ENCODE data around the gene OMP.
"Not testable (repeated sequence)": the region's sequence is repeated elsewhere in the genome, so short reads cannot be mapped to it uniquely, and the experiment has no call there.

Gene OMP, protein sequence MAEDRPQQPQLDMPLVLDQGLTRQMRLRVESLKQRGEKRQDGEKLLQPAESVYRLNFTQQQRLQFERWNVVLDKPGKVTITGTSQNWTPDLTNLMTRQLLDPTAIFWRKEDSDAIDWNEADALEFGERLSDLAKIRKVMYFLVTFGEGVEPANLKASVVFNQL

DNA sequence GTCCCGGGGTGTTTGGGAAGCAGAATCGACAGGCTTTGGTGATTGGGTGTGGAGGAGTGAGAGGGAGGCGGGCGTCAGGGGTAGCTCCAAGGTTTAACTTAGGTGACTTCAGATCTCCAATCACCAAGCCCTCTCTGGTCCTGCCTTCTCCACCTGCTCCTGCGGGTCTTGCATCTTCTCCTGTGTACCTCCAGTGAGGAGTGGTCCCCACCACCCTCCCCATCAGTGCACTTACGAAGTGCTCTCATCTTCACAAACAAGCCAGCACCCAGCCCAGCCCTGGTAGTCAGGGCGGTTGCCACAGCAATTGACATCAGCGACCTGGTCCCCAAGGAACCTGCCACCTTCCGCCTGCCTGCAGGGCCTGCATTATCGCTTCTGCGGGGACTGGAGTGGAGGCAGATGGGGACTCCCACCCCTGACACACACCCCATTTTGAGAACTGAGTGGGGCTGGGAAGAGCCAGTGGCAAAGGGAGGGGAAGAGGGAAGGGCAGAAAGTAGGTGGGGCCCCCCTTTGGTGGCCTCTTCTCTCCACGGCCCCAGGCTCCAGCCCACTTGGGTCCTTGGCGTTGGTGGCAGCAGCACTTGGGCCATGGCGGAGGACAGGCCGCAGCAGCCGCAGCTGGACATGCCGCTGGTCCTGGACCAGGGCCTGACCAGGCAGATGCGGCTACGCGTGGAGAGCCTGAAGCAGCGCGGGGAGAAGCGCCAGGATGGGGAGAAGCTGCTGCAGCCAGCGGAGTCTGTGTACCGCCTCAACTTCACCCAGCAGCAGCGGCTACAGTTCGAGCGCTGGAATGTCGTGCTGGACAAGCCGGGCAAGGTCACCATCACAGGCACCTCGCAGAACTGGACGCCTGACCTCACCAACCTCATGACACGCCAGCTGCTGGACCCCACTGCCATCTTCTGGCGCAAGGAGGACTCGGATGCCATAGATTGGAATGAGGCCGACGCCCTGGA is at the start of gene OMP:
TSS of gene OMP (plus strand) at position 595 of the 965 bp plus-strand sequence. CDS start at position 595, 0 bp downstream.
- no peak for DNase-seq (ENCODE audit: low read depth)

DNA sequence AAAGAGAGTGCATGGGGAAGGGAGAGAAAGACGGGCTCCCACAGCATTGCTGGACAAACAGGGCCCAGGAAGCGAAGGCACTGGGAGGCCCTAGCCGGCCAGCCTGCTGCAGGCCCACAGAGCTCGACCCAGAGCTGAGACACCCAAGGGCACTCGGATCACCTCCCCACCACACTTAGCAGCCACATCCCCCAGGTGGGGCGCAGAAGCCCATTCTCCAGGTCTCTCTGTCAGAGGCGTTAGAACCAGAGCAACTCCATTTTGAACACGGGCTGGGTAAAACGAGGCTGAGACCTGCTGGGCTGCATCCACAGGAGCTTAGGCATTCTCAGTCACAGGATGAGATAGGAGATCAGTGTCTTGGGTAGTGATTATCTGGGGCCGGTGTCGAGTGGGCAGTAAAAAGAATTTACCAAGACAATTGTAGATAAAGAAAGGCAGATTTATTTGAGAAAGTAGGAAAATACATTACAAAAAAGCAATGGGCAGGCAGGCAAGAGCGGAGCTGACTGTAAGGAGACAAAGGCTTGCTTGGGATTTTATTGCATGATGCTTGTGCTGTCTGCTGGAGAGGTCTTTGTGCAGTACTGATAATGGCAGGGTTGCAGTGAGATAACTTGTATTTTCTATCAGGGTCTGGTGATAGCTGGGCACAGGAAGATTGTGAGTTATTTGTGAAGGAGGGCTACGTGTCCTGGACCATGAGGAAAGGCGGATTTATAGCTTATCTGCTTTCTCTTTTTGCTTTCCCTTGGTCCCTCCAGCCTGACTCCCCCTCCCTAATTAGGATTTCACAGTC is 49.2 kb upstream of the OMP start:
- no peak for DNase-seq (ENCODE audit: low read depth)

DNA sequence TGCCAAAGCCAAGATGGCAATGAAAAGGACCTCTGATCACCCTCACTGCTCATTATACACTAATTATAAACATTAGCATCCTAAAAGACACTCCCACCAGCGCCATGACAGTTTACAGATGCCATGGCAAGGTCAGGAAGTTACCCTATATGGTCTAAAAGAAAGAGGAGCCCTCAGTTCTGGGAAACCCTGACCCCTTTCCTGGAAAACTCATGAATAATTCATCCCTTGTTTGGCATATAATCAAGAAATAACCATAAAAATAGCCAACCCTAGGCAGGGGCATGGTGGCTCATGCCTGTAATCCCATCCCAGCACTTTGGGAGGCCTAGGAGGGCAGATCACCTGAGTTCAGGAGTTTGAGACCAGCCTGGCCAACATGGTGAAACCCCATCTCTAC is 48.6 kb upstream of the OMP start:
- no peak for DNase-seq (ENCODE audit: low read depth)

DNA sequence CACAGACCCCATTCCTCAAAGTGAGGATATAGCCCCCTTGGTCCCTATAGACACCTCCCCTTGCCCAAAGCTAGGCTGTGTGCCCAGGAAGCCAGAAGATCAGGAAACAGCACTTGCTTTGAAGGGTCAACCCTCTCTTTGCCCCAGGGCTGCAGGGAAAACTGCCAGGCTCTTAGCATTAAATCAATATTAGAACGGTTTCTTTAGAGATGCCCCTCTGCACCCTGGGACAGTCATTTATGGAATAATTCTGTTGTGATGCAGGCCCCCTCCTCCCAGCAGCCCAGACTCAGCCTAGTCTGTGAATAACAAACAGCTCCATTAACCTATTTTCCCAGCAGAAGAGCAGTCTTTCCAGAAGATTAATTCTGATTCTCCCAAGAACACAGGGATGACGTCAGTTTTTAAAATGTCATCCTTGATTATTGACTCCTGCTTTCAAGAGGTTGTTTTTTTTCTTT is 47.5 kb upstream of the OMP start:
- DNase-seq (ENCODE audit: low read depth), result no peak

DNA sequence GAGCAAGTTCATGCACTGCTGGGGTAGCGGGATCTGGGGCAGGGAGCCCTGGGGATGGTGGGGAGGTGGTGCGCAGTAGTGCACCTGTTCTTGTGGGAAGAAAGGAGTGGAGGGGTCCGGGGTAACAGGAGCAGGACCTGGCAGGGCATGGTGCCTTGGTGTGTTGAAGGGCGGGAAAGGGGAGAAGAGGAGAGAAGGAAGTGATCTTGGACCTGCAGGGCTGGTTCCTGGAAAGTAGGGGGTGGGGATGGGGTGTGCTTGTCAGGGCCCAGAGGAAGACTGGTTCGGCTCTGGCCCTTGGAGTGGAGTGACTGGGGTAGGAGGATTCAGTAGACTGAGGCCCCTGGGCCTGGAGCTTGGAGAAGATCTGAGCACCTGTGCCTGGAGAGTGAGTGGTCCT is 46.7 kb upstream of the OMP start:
- DNase-seq (ENCODE audit: low read depth), result no peak

DNA sequence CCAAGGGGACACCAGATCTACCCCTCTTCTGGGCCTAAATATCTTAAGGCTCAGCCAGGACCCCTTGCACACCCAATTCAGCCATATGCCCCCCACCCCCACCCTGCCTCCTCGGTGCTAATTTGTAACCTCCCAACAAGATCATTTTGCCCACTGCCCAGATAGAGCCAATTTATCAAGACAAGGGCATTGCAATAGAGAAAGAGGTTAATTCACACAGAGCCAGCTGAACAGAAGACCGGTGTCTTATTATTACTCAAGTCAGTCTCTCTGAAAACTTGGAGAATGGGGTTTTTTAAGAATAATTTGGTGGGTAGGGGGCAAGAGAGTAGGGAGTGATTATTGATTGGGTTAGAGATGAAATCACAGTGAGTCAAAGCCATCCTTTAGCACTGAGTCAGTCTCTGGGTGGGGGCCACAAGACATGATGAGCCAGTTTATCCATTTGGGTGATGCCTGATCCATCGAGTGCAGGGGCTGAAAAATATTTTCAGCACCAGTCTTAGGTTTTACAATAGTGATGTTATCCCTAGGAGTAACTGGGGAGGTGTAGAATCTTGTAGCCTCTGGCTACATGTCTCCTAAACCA is 45.7 kb upstream of the OMP start:
- DNase-seq (ENCODE audit: low read depth), result no peak

DNA sequence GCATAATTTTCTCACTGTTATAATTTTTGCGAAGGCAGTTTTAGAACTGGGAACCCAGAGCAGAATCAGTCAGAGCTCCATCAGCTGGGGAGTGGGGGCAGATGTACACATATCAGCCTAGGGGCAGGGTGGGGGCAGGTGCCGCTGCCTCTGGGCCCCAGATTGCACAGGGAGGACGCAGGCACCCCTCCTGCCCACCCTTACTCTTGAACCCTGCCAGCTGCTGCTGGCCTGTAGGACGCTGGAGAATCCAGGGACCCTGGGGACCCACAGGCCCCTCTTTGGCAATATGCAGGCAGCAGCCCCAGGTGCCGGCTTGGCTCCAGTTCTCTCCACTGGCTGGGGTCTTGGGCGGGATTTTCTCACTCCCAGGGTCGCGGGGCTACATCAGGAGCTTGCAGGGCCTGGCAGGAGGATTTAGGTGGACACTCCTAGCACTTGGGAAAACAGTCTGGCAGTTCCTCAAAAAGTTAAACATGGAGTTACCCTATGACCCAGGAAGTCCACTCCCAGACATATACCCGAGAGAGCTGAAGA is 44.6 kb upstream of the OMP start:
- DNase-seq (ENCODE audit: low read depth), result no peak

DNA sequence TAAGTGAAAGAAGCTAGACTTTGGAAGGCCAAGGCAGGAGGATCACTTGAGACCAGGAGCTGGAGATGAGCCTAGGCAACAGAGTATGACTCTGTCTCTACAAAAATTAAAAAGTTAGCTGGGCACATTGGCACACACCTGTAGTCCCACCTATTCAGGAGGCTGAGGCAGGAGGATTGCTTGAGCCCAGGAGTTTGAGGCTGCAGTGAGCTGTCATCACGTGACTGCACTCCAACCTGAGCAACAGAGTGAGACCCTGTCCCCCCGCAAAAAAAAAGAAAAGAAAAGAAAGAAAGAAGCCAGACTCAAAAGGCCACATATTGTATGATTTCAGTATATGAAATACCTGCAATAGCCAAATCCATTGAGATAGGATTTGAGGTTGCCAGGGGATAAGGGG is 43.7 kb upstream of the OMP start:
- DNase-seq (ENCODE audit: low read depth), result no peak

DNA sequence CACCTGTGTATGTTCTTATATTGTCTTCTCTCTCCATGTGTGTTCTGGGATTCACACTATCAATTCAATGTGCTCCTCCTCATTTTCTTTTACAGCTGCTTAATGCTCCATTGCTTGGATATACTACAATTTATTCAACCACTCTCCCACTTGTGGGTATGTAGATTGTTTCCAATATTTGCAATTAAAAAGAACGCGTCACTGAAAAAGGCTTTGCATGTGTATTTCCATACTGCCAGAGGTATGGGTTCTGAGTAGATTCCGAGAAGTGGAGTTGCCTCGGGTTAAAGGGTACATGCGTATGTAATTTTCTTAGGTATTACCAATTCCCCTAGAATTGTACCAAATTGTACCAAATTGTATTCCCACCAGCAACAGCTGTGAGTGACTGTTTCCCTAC is 42.8 kb upstream of the OMP start:
- no peak for DNase-seq (ENCODE audit: low read depth)

DNA sequence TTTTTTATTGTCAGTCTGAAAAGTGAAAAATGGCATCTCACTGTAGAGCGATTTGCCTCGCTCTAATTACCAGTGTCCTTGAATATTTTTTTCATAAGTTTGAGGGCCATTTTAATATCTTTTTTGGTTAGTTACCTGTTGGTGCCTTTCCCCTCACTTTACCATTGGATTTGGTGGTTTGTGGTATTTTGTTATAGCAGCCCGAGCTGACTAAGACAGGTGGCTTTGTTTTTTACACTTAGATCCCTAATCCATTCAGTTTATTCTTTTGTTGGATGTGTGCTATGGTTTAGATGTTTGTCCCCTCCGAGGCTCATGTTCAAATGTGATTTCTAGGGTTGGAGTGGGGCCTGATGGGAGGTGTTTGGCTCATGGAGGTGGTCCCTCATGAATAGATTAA is 42.4 kb upstream of the OMP start:
- no peak for DNase-seq (ENCODE audit: low read depth)

DNA sequence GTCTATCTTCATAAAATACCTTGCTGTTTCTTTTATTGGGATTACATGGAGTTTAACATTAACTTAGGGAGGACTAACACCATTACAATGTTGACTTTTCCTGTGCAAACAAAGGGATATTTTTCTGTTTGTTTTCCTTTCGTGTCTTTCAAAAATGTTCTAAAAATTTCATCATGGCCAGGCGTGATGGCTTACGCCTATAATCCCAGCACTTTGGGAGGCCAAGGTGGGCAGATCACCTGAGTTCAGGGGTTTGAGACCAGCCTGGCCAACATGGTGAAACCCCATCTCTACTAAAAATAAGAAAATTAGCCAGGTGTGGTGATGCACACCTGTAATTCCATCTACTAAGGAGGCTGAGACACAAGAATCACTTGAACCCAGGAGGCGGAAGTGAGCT is 41.4 kb upstream of the OMP start:
- not testable (repeated sequence) for DNase-seq (ENCODE audit: low read depth)

DNA sequence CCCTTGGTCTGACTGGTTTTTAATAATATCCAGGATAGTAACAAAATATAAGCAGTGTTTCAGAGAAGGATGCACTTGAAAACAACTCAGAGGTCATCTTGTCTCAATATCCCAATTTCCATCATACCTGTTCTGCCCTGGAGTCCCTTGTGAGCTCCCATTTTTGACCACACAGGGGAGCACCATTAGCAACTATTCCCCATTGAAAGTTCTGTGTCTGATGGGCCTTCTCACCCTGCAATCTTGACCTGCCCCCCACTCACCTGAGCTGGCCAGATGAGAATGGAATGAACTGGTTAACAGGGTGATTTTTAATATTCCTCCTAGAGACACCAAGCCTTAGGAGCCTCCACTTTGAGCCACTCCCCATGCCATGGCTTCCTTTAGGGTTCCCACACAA is 39.7 kb upstream of the OMP start:
- no peak for DNase-seq (ENCODE audit: low read depth)

DNA sequence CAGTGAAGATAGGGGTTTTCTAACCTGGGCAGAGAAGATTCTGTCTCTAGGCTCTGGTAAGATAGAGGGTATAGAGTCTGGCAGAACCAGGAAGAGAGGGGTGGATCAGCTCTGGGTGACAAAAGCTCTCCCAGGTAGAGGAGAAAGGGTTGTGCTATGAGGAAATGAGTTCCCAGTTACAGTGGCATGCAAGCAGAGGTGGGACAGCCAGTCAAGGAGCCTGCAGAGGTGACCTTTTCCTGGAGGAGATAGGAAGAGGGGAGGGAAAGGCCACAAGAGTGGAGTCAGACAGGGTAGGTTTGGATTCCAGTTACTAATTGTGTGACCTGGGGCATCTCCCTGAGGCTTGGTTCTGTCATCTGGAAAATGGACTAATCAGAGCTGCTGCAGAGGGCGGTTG is 39.2 kb upstream of the OMP start:
- DNase-seq (ENCODE audit: low read depth), result no peak

DNA sequence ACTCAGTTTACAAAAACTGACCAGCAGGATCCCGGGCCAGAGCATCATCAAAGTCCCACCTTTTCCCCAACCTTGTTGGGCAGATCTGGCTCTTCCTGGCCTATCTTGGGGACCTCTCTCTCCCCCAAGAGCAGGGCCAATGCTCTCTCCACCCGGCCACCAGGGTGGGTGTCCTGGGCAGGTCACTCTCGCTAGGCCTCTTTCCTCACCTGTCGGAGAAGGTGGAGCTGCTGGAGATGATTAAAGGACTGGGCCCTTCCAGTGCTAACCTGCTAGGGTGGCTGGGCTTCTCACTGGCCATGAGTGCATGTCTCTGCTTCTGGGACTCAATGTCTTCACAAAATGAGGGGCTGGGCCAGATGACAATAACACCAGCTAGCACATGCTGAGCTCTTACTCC is 38.8 kb upstream of the OMP start:
- DNase-seq (ENCODE audit: low read depth), result no peak

DNA sequence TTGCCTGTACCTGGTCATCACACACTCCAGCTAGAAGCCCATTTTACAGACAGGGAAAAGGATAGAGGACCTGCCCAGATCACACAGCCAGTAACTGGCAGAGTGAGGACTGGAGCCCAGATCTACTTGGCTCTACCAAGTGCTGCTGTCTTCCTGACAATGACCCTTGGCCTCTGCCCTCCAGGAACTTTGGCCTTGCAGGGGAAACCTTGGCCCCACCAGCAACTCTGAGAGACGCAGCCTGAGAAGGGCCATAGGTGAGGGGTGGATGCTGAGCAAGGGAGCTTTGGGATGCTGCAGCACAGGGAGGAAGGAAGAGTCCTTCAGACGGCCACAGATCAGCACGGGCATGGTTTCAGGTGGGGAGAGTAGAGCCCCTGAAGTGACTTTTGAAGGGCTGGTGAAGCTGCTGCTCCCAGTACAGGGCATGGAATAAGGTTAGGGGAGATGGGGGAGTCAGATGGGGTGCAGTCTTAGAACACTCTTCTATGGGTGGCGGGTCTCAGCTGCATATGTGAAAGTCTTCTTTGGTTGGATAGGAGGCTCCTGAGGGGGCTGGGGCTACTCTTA is 37.9 kb upstream of the OMP start:
- DNase-seq (ENCODE audit: low read depth), result no peak

DNA sequence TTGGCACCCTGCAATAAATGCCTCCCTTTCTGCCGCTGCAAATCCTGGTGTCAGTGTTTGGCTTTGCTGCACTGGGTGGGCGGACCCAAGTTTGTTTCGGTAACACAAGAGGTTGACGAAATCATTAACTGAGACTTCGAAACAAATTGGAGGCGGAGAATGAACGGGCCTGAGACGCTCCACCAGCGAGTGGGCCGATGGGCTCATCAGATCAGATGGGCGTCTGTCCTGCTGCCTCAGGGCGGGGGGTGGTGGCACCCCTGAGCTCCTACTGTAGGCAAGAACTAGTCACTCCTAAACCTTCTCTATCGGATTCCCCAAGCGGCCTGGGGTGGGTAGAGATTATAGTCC is 36.8 kb upstream of the OMP start:
- DNase-seq (ENCODE audit: low read depth), result no peak

DNA sequence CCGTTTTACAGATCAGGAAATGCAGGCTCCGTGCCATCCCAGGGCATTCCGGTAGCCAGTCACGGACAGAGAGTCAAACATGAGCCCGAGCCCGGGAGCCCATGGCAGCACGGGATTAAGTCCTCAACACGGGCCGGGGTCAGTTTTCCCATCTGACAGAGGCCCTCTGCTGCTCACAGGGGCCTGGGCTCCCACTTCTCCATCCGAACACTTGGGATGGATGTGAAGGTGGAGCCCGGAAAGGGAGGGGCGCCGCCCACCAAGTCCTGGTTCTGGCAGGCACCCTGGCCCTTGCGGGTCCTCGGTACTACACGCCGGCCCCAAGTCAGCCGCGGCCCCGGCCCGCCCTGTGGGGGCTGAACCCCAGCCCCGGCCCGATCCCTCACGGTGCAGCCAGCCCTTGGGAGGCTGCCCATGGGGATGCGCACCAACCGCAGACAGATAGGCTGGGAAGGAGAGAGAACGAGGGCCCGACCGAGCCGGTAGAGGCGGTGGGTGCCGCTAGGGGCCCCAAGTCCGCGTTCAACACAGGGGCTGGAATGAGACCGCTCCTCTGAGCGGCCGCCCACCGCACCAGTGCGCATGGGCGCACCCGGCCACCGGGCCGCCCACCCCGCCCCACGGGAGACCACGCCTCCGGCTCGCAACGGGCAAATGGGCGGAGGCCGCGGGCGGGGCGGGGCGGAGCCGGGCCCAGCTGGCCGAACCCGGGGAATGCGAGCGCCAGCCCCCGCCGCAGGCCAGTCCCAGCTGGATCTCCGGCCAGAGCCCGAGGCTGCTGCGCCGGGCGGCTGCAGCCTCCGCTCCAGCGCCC is 36.2 kb upstream of the OMP start, which contains the start of gene CAPN5:
TSS of gene CAPN5 (plus strand) at position 743 of the 814 bp plus-strand sequence. CDS start 17,916 bp downstream, outside the sequence.
- DNase-seq (ENCODE audit: low read depth), result peak; percentile 69

DNA sequence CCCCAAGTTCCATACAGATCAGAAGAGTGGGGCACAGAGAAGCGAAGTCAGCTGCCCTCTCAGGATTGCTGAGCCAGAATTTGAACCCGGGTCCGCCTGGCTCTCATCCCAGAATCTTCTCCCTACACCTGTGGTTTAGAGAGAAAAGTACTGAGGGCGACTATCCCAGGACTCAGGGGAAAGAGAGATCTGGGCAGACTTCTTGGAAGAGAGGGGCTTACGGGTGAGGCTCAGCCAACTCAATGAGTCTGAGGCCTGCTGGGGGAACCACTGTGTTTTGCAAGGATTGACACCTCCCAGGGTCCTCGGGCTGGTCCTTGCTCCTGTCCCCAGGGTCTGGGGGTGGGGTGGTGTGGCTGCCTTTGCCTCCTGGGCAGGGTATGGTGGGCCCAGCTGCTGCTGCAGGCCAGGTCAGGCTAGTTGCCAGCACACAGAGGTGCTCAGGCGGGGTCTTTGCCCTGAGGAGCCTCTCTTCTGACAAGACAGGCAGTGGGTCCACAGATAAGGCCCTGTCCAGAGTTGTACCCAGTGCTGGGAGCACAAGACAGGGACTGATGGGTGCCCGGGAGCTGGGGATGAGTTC is 34.7 kb upstream of the OMP start:
- no peak for DNase-seq (ENCODE audit: low read depth)

DNA sequence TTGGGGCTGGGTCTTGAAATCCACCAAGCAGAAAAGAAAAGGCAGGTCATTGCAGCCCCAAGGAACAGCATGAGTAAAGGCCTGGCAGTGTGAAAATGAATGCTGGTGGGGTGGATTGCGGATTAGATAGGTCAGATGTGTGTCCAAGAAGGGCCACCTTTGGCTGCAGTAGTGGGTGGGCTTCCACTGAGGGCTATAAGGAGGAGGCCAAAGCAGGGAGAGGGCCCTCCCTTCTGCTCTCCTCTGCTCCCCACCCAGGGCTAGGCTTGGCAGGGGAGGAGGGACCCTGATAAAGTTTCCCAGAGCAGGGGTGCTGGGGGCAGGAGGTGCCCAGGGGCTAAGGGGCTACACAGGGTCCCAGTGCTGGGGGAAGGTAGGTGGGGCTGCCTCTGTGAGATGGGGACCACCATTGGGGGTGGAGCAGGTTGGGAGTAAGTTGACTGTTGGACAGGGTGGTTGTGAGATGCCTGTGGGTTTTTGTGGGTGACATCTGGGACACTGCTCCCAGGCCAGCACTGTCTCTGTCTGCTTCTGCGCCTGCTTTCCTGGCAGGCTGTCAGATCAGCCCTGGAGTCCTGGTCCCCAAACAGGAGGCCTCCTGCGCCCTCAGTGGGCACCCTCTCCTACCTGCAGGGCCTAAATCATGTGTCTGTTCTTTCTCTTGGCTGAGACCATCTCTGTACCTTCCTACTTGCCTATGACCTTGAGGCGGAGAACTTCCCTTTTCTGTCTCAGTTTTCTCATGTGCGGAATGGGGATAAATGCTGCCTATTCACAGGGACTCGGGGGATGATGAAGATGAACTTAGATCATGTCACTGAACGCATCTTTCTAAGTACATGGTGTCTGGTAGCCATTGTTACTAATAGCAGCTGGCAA is 33.9 kb upstream of the OMP start:
- DNase-seq (ENCODE audit: low read depth), result no peak
